ENCODE results near the gene MSI2. TPM values are rescaled to one million over a fixed set of nuclear protein-coding genes. Genes with fewer than 3 reads are reported as not detected.

MSI2 gene
- total RNA-seq, 1 experiment from 2014 or later: 174 TPM

DNA sequence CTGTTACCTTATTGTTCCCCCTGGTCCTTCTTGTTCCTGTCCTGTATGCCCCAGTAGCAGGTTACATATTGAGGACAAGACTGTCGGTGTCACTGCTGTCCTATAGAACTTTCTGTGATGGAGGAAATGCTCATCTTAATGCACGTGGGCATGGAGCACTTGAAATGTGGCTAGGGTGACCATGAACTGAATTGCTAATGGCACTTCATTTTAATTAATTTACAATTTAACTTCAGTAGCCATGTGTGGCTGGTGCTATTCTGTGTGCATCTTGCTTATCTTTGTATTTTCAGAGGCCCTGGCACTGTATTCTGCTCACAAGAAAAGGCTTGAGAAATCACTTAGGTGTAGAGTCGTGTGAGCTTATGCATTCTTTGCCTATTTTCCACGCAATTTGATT is 125.2 kb downstream of the MSI2 start:
- Histone ChIP-seq H3K4me3 (ENCODE audit: low read depth, low read length) (no peak overlapping the region), H3K4me1 (peaks cover 13% of the 10 kb centered on the region), H3K36me3 (ENCODE audit: control insufficient read depth, insufficient read depth, low read length) (peaks cover 1% of the 10 kb centered on the region), H3K27me3 (replicated peaks; ENCODE audit: control insufficient read depth, insufficient read depth, low read length) (no peaks in the 10 kb centered on the region), H3K9me3 (peaks cover 8% of the 10 kb centered on the region; the same call in 1 of the 2 replicates)
- Mint-ChIP-seq H3K4me1 (ENCODE audit: low read depth, unreplicated experiment) (peaks cover 15% of the 10 kb centered on the region), H3K9me3 (ENCODE audit: unreplicated experiment) (peaks cover 16% of the 10 kb centered on the region), H3K27ac (ENCODE audit: unreplicated experiment) (no peak overlapping the region), H3K27me3 (ENCODE audit: insufficient read depth, unreplicated experiment) (no peaks in the 10 kb centered on the region), H3K4me3 (ENCODE audit: unreplicated experiment) (no peak overlapping the region), H3K36me3 (ENCODE audit: insufficient read depth, unreplicated experiment) (peaks cover 40% of the 10 kb centered on the region)
- no peak for TF ChIP-seq CTCF (IDR thresholded peaks at IDR 0.05; ENCODE audit: insufficient read depth in 1 of 2, low read depth in 1 of 2, low read length in 1 of 2, severe bottlenecking in 1 of 2, unreplicated experiment in 1 of 2)
- no peak for DNase-seq
- no TSS peak for BruUV-seq (replicated peaks)
- intact Hi-C loops (cut with micrococcal nuclease; ENCODE audit: unreplicated experiment): no loop called here
- ChIA-PET CTCF (no interaction called here), POLR2A (no interaction called here)

- BruUV-seq (replicated peaks): no TSS peak
- POLR2A ChIA-PET: no interaction called here
- DNase-seq: no peak
- TF ChIP-seq CTCF (IDR thresholded peaks at IDR 0.05; ENCODE audit: insufficient read depth in 1 of 2, low read depth in 1 of 2, low read length in 1 of 2, severe bottlenecking in 1 of 2, unreplicated experiment in 1 of 2): no peak
- Histone ChIP-seq H3K36me3 (ENCODE audit: control insufficient read depth, insufficient read depth, low read length) (peaks cover 1% of the 10 kb centered on the region), H3K9me3 (peaks cover 22% of the 10 kb centered on the region), H3K4me1 (no peaks in the 10 kb centered on the region), H3K27me3 (replicated peaks; ENCODE audit: control insufficient read depth, insufficient read depth, low read length) (no peaks in the 10 kb centered on the region), H3K4me3 (ENCODE audit: low read depth, low read length) (no peak overlapping the region)
- H3K4me1 Mint-ChIP-seq (ENCODE audit: low read depth, unreplicated experiment): peaks cover 6% of the 10 kb centered on the region
- intact Hi-C loops (cut with micrococcal nuclease; ENCODE audit: unreplicated experiment): no loop called here
- H3K27ac Mint-ChIP-seq (ENCODE audit: unreplicated experiment): no peak overlapping the region
- CTCF ChIA-PET: no interaction called here
- peaks cover 33% of the 10 kb centered on the region for H3K9me3 Mint-ChIP-seq (ENCODE audit: unreplicated experiment)
- H3K27me3 Mint-ChIP-seq (ENCODE audit: insufficient read depth, unreplicated experiment): no peaks in the 10 kb centered on the region
- no peak overlapping the region for H3K4me3 Mint-ChIP-seq (ENCODE audit: unreplicated experiment)
- H3K36me3 Mint-ChIP-seq (ENCODE audit: insufficient read depth, unreplicated experiment): peaks cover 41% of the 10 kb centered on the region
Measured at GRCh38 chr17:57384219-57384618, 127.9 kb downstream of the MSI2 start.

- Histone ChIP-seq H3K36me3 (ENCODE audit: control insufficient read depth, insufficient read depth, low read length) (peaks cover 1% of the 10 kb centered on the region), H3K27me3 (replicated peaks; ENCODE audit: control insufficient read depth, insufficient read depth, low read length) (no peaks in the 10 kb centered on the region), H3K4me3 (ENCODE audit: low read depth, low read length) (no peak overlapping the region), H3K9me3 (peaks cover 22% of the 10 kb centered on the region), H3K4me1 (no peaks in the 10 kb centered on the region)
- BruUV-seq (replicated peaks): no TSS peak
- DNase-seq: no peak
- Mint-ChIP-seq H3K36me3 (ENCODE audit: insufficient read depth, unreplicated experiment) (peaks cover 52% of the 10 kb centered on the region), H3K27ac (ENCODE audit: unreplicated experiment) (no peak overlapping the region), H3K4me3 (ENCODE audit: unreplicated experiment) (no peak overlapping the region), H3K4me1 (ENCODE audit: low read depth, unreplicated experiment) (no peaks in the 10 kb centered on the region), H3K9me3 (ENCODE audit: unreplicated experiment) (peaks cover 37% of the 10 kb centered on the region), H3K27me3 (ENCODE audit: insufficient read depth, unreplicated experiment) (no peaks in the 10 kb centered on the region)
- ChIA-PET CTCF (no interaction called here), POLR2A (no interaction called here)
- TF ChIP-seq CTCF (IDR thresholded peaks at IDR 0.05; ENCODE audit: insufficient read depth in 1 of 2, low read depth in 1 of 2, low read length in 1 of 2, severe bottlenecking in 1 of 2, unreplicated experiment in 1 of 2): no peak
- intact Hi-C loops (cut with micrococcal nuclease; ENCODE audit: unreplicated experiment): no loop called here
Measured at GRCh38 chr17:57385975-57386374, 129.7 kb downstream of the MSI2 start.
